ENCODE data around the gene A1CF.

A1CF gene

GRCh38 chr10:50837095-50837494 is 48.3 kb downstream of the A1CF start:
- Histone ChIP-seq H3K27me3 (ENCODE audit: control insufficient read depth in 1 of 2, insufficient read depth in 2 of 2, low read length in 2 of 2) (no peaks in the 10 kb centered on the region), H3K9ac (ENCODE audit: low read depth in 1 of 2, low read length in 2 of 2) (no peak overlapping the region), H3K4me1 (ENCODE audit: control insufficient read depth in 1 of 2, insufficient read depth in 2 of 2, low read length in 2 of 2) (peaks cover 0 to 5% of the 10 kb centered on the region in 2 donors), H3K9me3 (ENCODE audit: control insufficient read depth in 1 of 2, low read length in 2 of 2) (no peaks in the 10 kb centered on the region), H3K27ac (ENCODE audit: low read depth, low read length) (no peak overlapping the region), H3K4me3 (ENCODE audit: low read depth in 1 of 2, low read length in 2 of 2) (no peak overlapping the region), H3K36me3 (ENCODE audit: control insufficient read depth in 1 of 2, insufficient read depth in 2 of 2, low read length in 2 of 2) (peaks cover 6 to 13% of the 10 kb centered on the region in 2 donors)

GRCh38 chr10:50832171-50832751 is 53.2 kb downstream of the A1CF start:
- Histone ChIP-seq H3K27me3 (ENCODE audit: control insufficient read depth in 1 of 2, insufficient read depth in 2 of 2, low read length in 2 of 2) (no peaks in the 10 kb centered on the region), H3K9ac (ENCODE audit: low read depth in 1 of 2, low read length in 2 of 2) (no peak overlapping the region), H3K4me1 (ENCODE audit: control insufficient read depth in 1 of 2, insufficient read depth in 2 of 2, low read length in 2 of 2) (peaks cover 0 to 5% of the 10 kb centered on the region in 2 donors), H3K4me3 (ENCODE audit: low read depth in 1 of 2, low read length in 2 of 2) (no peak overlapping the region), H3K9me3 (ENCODE audit: control insufficient read depth in 1 of 2, low read length in 2 of 2) (no peaks in the 10 kb centered on the region), H3K27ac (ENCODE audit: low read depth, low read length) (no peak overlapping the region), H3K36me3 (ENCODE audit: control insufficient read depth in 1 of 2, insufficient read depth in 2 of 2, low read length in 2 of 2) (peaks cover 6 to 10% of the 10 kb centered on the region in 2 donors)

GRCh38 chr10:50830066-50830465 is 55.4 kb downstream of the A1CF start:
- no peak overlapping the region for H3K27ac ChIP-seq (ENCODE audit: low read depth, low read length)
- H3K4me3 ChIP-seq (ENCODE audit: low read depth in 1 of 2, low read length in 2 of 2), result no peak overlapping the region
- H3K9ac ChIP-seq (ENCODE audit: low read depth in 1 of 2, low read length in 2 of 2), result no peak overlapping the region
- H3K9me3 ChIP-seq (ENCODE audit: control insufficient read depth in 1 of 2, low read length in 2 of 2), result no peaks in the 10 kb centered on the region
- peaks cover 6 to 10% of the 10 kb centered on the region in 2 donors for H3K36me3 ChIP-seq (ENCODE audit: control insufficient read depth in 1 of 2, insufficient read depth in 2 of 2, low read length in 2 of 2)
- no peaks in the 10 kb centered on the region for H3K27me3 ChIP-seq (ENCODE audit: control insufficient read depth in 1 of 2, insufficient read depth in 2 of 2, low read length in 2 of 2)
- peaks cover 0 to 5% of the 10 kb centered on the region in 2 donors for H3K4me1 ChIP-seq (ENCODE audit: control insufficient read depth in 1 of 2, insufficient read depth in 2 of 2, low read length in 2 of 2)

- Histone ChIP-seq H3K9ac (ENCODE audit: low read depth in 1 of 2, low read length in 2 of 2) (no peak overlapping the region), H3K4me3 (ENCODE audit: low read depth in 1 of 2, low read length in 2 of 2) (no peak overlapping the region), H3K9me3 (ENCODE audit: control insufficient read depth in 1 of 2, low read length in 2 of 2) (no peaks in the 10 kb centered on the region), H3K36me3 (ENCODE audit: control insufficient read depth in 1 of 2, insufficient read depth in 2 of 2, low read length in 2 of 2) (peaks cover 0 to 9% of the 10 kb centered on the region in 2 donors), H3K4me1 (ENCODE audit: control insufficient read depth in 1 of 2, insufficient read depth in 2 of 2, low read length in 2 of 2) (no peaks in the 10 kb centered on the region), H3K27ac (ENCODE audit: low read depth, low read length) (no peak overlapping the region), H3K27me3 (ENCODE audit: control insufficient read depth in 1 of 2, insufficient read depth in 2 of 2, low read length in 2 of 2) (no peaks in the 10 kb centered on the region)
These were observed 60.6 kb downstream of the A1CF start for GRCh38 chr10:50824782-50825181.

GRCh38 chr10:50823789-50824188 is 61.6 kb downstream of the A1CF start:
- Histone ChIP-seq H3K4me1 (ENCODE audit: control insufficient read depth in 1 of 2, insufficient read depth in 2 of 2, low read length in 2 of 2) (no peaks in the 10 kb centered on the region), H3K9ac (ENCODE audit: low read depth in 1 of 2, low read length in 2 of 2) (no peak overlapping the region), H3K4me3 (ENCODE audit: low read depth in 1 of 2, low read length in 2 of 2) (no peak overlapping the region), H3K9me3 (ENCODE audit: control insufficient read depth in 1 of 2, low read length in 2 of 2) (no peaks in the 10 kb centered on the region), H3K27ac (ENCODE audit: low read depth, low read length) (no peak overlapping the region), H3K36me3 (ENCODE audit: control insufficient read depth in 1 of 2, insufficient read depth in 2 of 2, low read length in 2 of 2) (peaks cover 0 to 12% of the 10 kb centered on the region in 2 donors), H3K27me3 (ENCODE audit: control insufficient read depth in 1 of 2, insufficient read depth in 2 of 2, low read length in 2 of 2) (no peaks in the 10 kb centered on the region)

- H3K36me3 ChIP-seq (ENCODE audit: control insufficient read depth in 1 of 2, insufficient read depth in 2 of 2, low read length in 2 of 2), result peaks cover 0 to 35% of the 10 kb centered on the region in 2 donors
- no peaks in the 10 kb centered on the region for H3K27me3 ChIP-seq (ENCODE audit: control insufficient read depth in 1 of 2, insufficient read depth in 2 of 2, low read length in 2 of 2)
- H3K9ac ChIP-seq (ENCODE audit: low read depth in 1 of 2, low read length in 2 of 2), result no peak overlapping the region
- H3K4me1 ChIP-seq (ENCODE audit: control insufficient read depth in 1 of 2, insufficient read depth in 2 of 2, low read length in 2 of 2), result no peaks in the 10 kb centered on the region
- H3K9me3 ChIP-seq (ENCODE audit: control insufficient read depth in 1 of 2, low read length in 2 of 2), result no peaks in the 10 kb centered on the region
- H3K4me3 ChIP-seq (ENCODE audit: low read depth in 1 of 2, low read length in 2 of 2), result no peak overlapping the region
- H3K27ac ChIP-seq (ENCODE audit: low read depth, low read length), result no peak overlapping the region
These were observed 75.8 kb downstream of the A1CF start for GRCh38 chr10:50809596-50809995.

- Histone ChIP-seq H3K9me3 (ENCODE audit: control insufficient read depth in 1 of 2, low read length in 2 of 2) (no peaks in the 10 kb centered on the region), H3K9ac (ENCODE audit: low read depth in 1 of 2, low read length in 2 of 2) (no peak overlapping the region), H3K4me1 (ENCODE audit: control insufficient read depth in 1 of 2, insufficient read depth in 2 of 2, low read length in 2 of 2) (no peaks in the 10 kb centered on the region), H3K27me3 (ENCODE audit: control insufficient read depth in 1 of 2, insufficient read depth in 2 of 2, low read length in 2 of 2) (no peaks in the 10 kb centered on the region), H3K36me3 (ENCODE audit: control insufficient read depth in 1 of 2, insufficient read depth in 2 of 2, low read length in 2 of 2) (peaks cover 0 to 32% of the 10 kb centered on the region in 2 donors), H3K27ac (ENCODE audit: low read depth, low read length) (no peak overlapping the region), H3K4me3 (ENCODE audit: low read depth in 1 of 2, low read length in 2 of 2) (no peak overlapping the region)
These were observed 77.3 kb downstream of the A1CF start for GRCh38 chr10:50807851-50808776.

- Histone ChIP-seq H3K27me3 (ENCODE audit: control insufficient read depth in 1 of 2, insufficient read depth in 2 of 2, low read length in 2 of 2) (no peaks in the 10 kb centered on the region), H3K9me3 (ENCODE audit: control insufficient read depth in 1 of 2, low read length in 2 of 2) (no peaks in the 10 kb centered on the region), H3K36me3 (ENCODE audit: control insufficient read depth in 1 of 2, insufficient read depth in 2 of 2, low read length in 2 of 2) (peaks cover 0 to 27% of the 10 kb centered on the region in 2 donors), H3K4me1 (ENCODE audit: control insufficient read depth in 1 of 2, insufficient read depth in 2 of 2, low read length in 2 of 2) (no peaks in the 10 kb centered on the region), H3K9ac (ENCODE audit: low read depth in 1 of 2, low read length in 2 of 2) (no peak overlapping the region), H3K4me3 (ENCODE audit: low read depth in 1 of 2, low read length in 2 of 2) (no peak overlapping the region), H3K27ac (ENCODE audit: low read depth, low read length) (no peak overlapping the region)
These were observed 79.3 kb downstream of the A1CF start for GRCh38 chr10:50805981-50806622.

GRCh38 chr10:50799595-50799994 is 85.8 kb downstream of the A1CF start:
- Histone ChIP-seq H3K27ac (ENCODE audit: low read depth, low read length) (no peak overlapping the region), H3K9ac (ENCODE audit: low read depth in 1 of 2, low read length in 2 of 2) (no peak overlapping the region), H3K9me3 (ENCODE audit: control insufficient read depth in 1 of 2, low read length in 2 of 2) (no peaks in the 10 kb centered on the region), H3K27me3 (ENCODE audit: control insufficient read depth in 1 of 2, insufficient read depth in 2 of 2, low read length in 2 of 2) (no peaks in the 10 kb centered on the region), H3K4me1 (ENCODE audit: control insufficient read depth in 1 of 2, insufficient read depth in 2 of 2, low read length in 2 of 2) (no peaks in the 10 kb centered on the region), H3K4me3 (ENCODE audit: low read depth in 1 of 2, low read length in 2 of 2) (no peak overlapping the region), H3K36me3 (ENCODE audit: control insufficient read depth in 1 of 2, insufficient read depth in 2 of 2, low read length in 2 of 2) (no peaks in the 10 kb centered on the region)

- Histone ChIP-seq H3K4me1 (ENCODE audit: control insufficient read depth in 1 of 2, insufficient read depth in 2 of 2, low read length in 2 of 2) (no peaks in the 10 kb centered on the region), H3K9me3 (ENCODE audit: control insufficient read depth in 1 of 2, low read length in 2 of 2) (no peaks in the 10 kb centered on the region), H3K36me3 (ENCODE audit: control insufficient read depth in 1 of 2, insufficient read depth in 2 of 2, low read length in 2 of 2) (no peaks in the 10 kb centered on the region), H3K9ac (ENCODE audit: low read depth in 1 of 2, low read length in 2 of 2) (no peak overlapping the region), H3K4me3 (ENCODE audit: low read depth in 1 of 2, low read length in 2 of 2) (no peak overlapping the region), H3K27me3 (ENCODE audit: control insufficient read depth in 1 of 2, insufficient read depth in 2 of 2, low read length in 2 of 2) (no peaks in the 10 kb centered on the region), H3K27ac (ENCODE audit: low read depth, low read length) (no peak overlapping the region)
These were observed 87.1 kb downstream of the A1CF start for GRCh38 chr10:50798297-50798696.
